SJSA1 (cell line): ENCODE measurements around the gene PSMG3. TPM values are rescaled to one million over a fixed set of nuclear protein-coding genes. Genes with fewer than 3 reads are reported as not detected.

Experiments
- DNase-seq, 2 experiments: peaks; one replicate each; pipeline ENCODE4 v3.0.0-alpha.2; 2015 to 2020; ENCODE audit warnings: low spot score in 2 of 2, low read depth in 1 of 2
- H3K27ac ChIP-seq: fragments of 250-450 bp; sonication (Bioruptor Pico); 2 replicates; pipeline ENCODE4 v1.5.1; 2020; ENCODE audit warnings: mild to moderate bottlenecking, moderate library complexity
- H3K27me3 ChIP-seq: fragments of 250-450 bp; sonication (Bioruptor Pico); replicated peaks from 2 replicates; pipeline ENCODE4 v1.5.1; 2020; ENCODE audit warnings: mild to moderate bottlenecking, moderate library complexity
- H3K36me3 ChIP-seq: fragments of 250-450 bp; sonication (Bioruptor Pico); 2 replicates; pipeline ENCODE4 v1.5.1; 2020; ENCODE audit warnings: mild to moderate bottlenecking
- H3K4me1 ChIP-seq: fragments of 250-450 bp; sonication (Bioruptor Pico); replicated peaks from 2 replicates; pipeline ENCODE4 v1.6.1; 2021; ENCODE audit warnings: mild to moderate bottlenecking
- H3K4me3 ChIP-seq: fragments of 250-450 bp; sonication (Bioruptor Pico); 2 replicates; pipeline ENCODE4 v1.5.1; 2020; ENCODE audit warnings: mild to moderate bottlenecking
- H3K9me3 ChIP-seq: fragments of 250-450 bp; sonication (Bioruptor Pico); replicated peaks from 2 replicates; pipeline ENCODE4 v1.5.1; 2020; ENCODE audit warnings: mild to moderate bottlenecking
- total RNA-seq: library from RNA; depleted of rRNA; stranded (reverse); fragments of >200 nt; shearing (Covaris generic); gene quantifications from 2 replicates; pipeline ENCODE4 v1.2.3, GENCODE V29; 2014

PSMG3 gene
- total RNA-seq, 1 experiment from 2014 or later: 84.7 TPM

- Histone ChIP-seq H3K27me3 (peaks cover 18% of the 10 kb centered on the region; the same call in 1 of the 2 replicates), H3K9me3 (no peaks in the 10 kb centered on the region), H3K27ac (no peak overlapping the region), H3K4me3 (no peak overlapping the region), H3K36me3 (no peaks in the 10 kb centered on the region), H3K4me1 (no peaks in the 10 kb centered on the region)
- DNase-seq: no peak
These were observed 33.8 kb upstream of the PSMG3 start for GRCh38 chr7:1603346-1604225.

GRCh38 chr7:1602386-1602785 lies 32.6 kb upstream of the PSMG3 start:
- Histone ChIP-seq H3K9me3 (no peaks in the 10 kb centered on the region), H3K4me1 (no peaks in the 10 kb centered on the region), H3K27me3 (peaks cover 19% of the 10 kb centered on the region; the same call in 1 of the 2 replicates), H3K36me3 (no peaks in the 10 kb centered on the region), H3K4me3 (no peak overlapping the region), H3K27ac (no peak overlapping the region)
- no peak for DNase-seq

GRCh38 chr7:1601956-1602355 lies 32.1 kb upstream of the PSMG3 start:
- peaks cover 23% of the 10 kb centered on the region; the same call in 1 of the 2 replicates for H3K27me3 ChIP-seq

GRCh38 chr7:1599640-1600395 lies 30.0 kb upstream of the PSMG3 start:
- no peak overlapping the region for H3K4me3 ChIP-seq
- no peaks in the 10 kb centered on the region for H3K36me3 ChIP-seq
- H3K9me3 ChIP-seq: no peaks in the 10 kb centered on the region
- no peak overlapping the region for H3K27ac ChIP-seq
- DNase-seq: no peak
- H3K27me3 ChIP-seq: peaks cover 26% of the 10 kb centered on the region; the same call in 1 of the 2 replicates
- no peaks in the 10 kb centered on the region for H3K4me1 ChIP-seq

More at GRCh38 chr7:1601956-1602355, 32.1 kb upstream of the PSMG3 start:
- Histone ChIP-seq H3K27ac (no peak overlapping the region), H3K4me1 (no peaks in the 10 kb centered on the region), H3K9me3 (no peaks in the 10 kb centered on the region), H3K4me3 (no peak overlapping the region), H3K36me3 (no peaks in the 10 kb centered on the region)
- DNase-seq: no peak

- H3K4me1 ChIP-seq: no peaks in the 10 kb centered on the region
- H3K36me3 ChIP-seq: no peaks in the 10 kb centered on the region
- H3K9me3 ChIP-seq: no peaks in the 10 kb centered on the region
- H3K4me3 ChIP-seq: no peak overlapping the region
- no peak overlapping the region for H3K27ac ChIP-seq
- H3K27me3 ChIP-seq: peaks cover 22% of the 10 kb centered on the region; the same call in 1 of the 2 replicates
- DNase-seq: no peak
These were observed 29.3 kb upstream of the PSMG3 start for GRCh38 chr7:1598961-1599639.

GRCh38 chr7:1598286-1598685 lies 28.5 kb upstream of the PSMG3 start:
- Histone ChIP-seq H3K36me3 (no peaks in the 10 kb centered on the region), H3K27me3 (peaks cover 17% of the 10 kb centered on the region; the same call in 1 of the 2 replicates), H3K9me3 (no peaks in the 10 kb centered on the region), H3K27ac (no peak overlapping the region), H3K4me1 (no peaks in the 10 kb centered on the region), H3K4me3 (no peak overlapping the region)
- no peak for DNase-seq

- Histone ChIP-seq H3K4me3 (no peak overlapping the region), H3K27ac (no peak overlapping the region), H3K27me3 (peaks cover 17% of the 10 kb centered on the region; the same call in 1 of the 2 replicates), H3K4me1 (no peaks in the 10 kb centered on the region), H3K36me3 (no peaks in the 10 kb centered on the region), H3K9me3 (no peaks in the 10 kb centered on the region)
- DNase-seq: no peak
These were observed 28.0 kb upstream of the PSMG3 start for GRCh38 chr7:1597791-1598190.

GRCh38 chr7:1597066-1597760 lies 27.4 kb upstream of the PSMG3 start:
- Histone ChIP-seq H3K27me3 (peaks cover 20% of the 10 kb centered on the region), H3K4me1 (no peaks in the 10 kb centered on the region), H3K4me3 (no peak overlapping the region), H3K9me3 (no peaks in the 10 kb centered on the region), H3K27ac (no peak overlapping the region), H3K36me3 (no peaks in the 10 kb centered on the region)
- DNase-seq: no peak

- no peaks in the 10 kb centered on the region for H3K36me3 ChIP-seq
- H3K27me3 ChIP-seq: peaks cover 28% of the 10 kb centered on the region
- no peak overlapping the region for H3K27ac ChIP-seq
- no peaks in the 10 kb centered on the region for H3K4me1 ChIP-seq
- DNase-seq: no peak
- no peak overlapping the region for H3K4me3 ChIP-seq
- no peaks in the 10 kb centered on the region for H3K9me3 ChIP-seq
These were observed 26.6 kb upstream of the PSMG3 start for GRCh38 chr7:1596181-1597043.

GRCh38 chr7:1595636-1596035 lies 25.8 kb upstream of the PSMG3 start:
- no peak for DNase-seq
- no peaks in the 10 kb centered on the region for H3K9me3 ChIP-seq
- peaks cover 26% of the 10 kb centered on the region for H3K27me3 ChIP-seq
- no peaks in the 10 kb centered on the region for H3K4me1 ChIP-seq
- no peak overlapping the region for H3K4me3 ChIP-seq
- H3K36me3 ChIP-seq: no peaks in the 10 kb centered on the region
- no peak overlapping the region for H3K27ac ChIP-seq

- Histone ChIP-seq H3K4me3 (no peak overlapping the region), H3K27me3 (peaks cover 32% of the 10 kb centered on the region), H3K9me3 (no peaks in the 10 kb centered on the region), H3K27ac (no peak overlapping the region), H3K36me3 (no peaks in the 10 kb centered on the region), H3K4me1 (no peaks in the 10 kb centered on the region)
- DNase-seq: no peak
These were observed 25.2 kb upstream of the PSMG3 start for GRCh38 chr7:1595027-1595426.

- Histone ChIP-seq H3K27ac (no peak overlapping the region), H3K36me3 (no peaks in the 10 kb centered on the region), H3K4me3 (no peak overlapping the region), H3K4me1 (no peaks in the 10 kb centered on the region), H3K9me3 (peaks cover under 1% of the 10 kb centered on the region; the same call in 1 of the 2 replicates), H3K27me3 (peaks cover 33% of the 10 kb centered on the region)
- DNase-seq: no peak
These were observed 24.1 kb upstream of the PSMG3 start for GRCh38 chr7:1593904-1594421.
